Measurements from ENCODE around the gene GATAD2B.

DNA sequence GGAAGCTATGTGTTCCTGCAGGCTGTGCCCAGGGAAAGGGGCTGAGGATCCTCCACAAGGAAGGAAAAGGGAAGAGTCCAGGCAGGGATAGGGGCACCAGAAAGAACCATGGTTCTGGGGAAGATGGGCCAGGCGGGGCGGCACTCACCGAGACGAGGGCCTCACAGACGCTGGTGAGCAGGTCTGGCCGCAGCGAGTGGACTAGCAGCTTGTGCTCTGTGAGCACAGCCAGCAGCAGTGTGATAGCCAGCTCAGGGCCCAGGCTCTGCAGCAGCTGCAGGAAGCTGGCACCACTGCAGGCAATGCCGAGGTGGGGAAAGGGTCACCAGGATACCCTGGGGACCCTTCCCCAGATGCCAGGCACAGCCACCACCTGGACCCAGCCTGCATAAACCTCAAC lies 18.0 kb upstream of the GATAD2B start:
- no peak for TF ChIP-seq POLR2A (IDR thresholded peaks at IDR 0.05)
- no peak for TF ChIP-seq EP300 (IDR thresholded peaks at IDR 0.05)
- TF ChIP-seq, protein P1, sequence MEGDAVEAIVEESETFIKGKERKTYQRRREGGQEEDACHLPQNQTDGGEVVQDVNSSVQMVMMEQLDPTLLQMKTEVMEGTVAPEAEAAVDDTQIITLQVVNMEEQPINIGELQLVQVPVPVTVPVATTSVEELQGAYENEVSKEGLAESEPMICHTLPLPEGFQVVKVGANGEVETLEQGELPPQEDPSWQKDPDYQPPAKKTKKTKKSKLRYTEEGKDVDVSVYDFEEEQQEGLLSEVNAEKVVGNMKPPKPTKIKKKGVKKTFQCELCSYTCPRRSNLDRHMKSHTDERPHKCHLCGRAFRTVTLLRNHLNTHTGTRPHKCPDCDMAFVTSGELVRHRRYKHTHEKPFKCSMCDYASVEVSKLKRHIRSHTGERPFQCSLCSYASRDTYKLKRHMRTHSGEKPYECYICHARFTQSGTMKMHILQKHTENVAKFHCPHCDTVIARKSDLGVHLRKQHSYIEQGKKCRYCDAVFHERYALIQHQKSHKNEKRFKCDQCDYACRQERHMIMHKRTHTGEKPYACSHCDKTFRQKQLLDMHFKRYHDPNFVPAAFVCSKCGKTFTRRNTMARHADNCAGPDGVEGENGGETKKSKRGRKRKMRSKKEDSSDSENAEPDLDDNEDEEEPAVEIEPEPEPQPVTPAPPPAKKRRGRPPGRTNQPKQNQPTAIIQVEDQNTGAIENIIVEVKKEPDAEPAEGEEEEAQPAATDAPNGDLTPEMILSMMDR (IDR thresholded peaks at IDR 0.05): no peak

Data from ovary (tissue), 3 donors.